ENCODE results near the gene EHMT2.

EHMT2 gene

GRCh38 chr6:31892821-31893220 is 4.7 kb downstream of the EHMT2 start:
- Histone ChIP-seq H3K27me3 (ENCODE audit: control insufficient read depth, insufficient read depth, low read length, poor library complexity, severe bottlenecking) (no peaks in the 10 kb centered on the region), H3K36me3 (ENCODE audit: control insufficient read depth, insufficient read depth, low read length) (peaks cover 77% of the 10 kb centered on the region), H3K4me1 (ENCODE audit: control insufficient read depth, insufficient read depth, low read length) (peaks cover 8% of the 10 kb centered on the region), H3K4me3 (ENCODE audit: insufficient read depth, low read depth, low read length) (no peak overlapping the region), H3K9me3 (ENCODE audit: control insufficient read depth, low read length) (no peaks in the 10 kb centered on the region), H3K27ac (ENCODE audit: insufficient read depth, low read depth, low read length, poor library complexity, severe bottlenecking) (no peak overlapping the region)
- WGBS, 2 experiments: 93% methylated on average over 6 of the region's 6 CpGs

- peaks cover 88% of the 10 kb centered on the region for H3K36me3 ChIP-seq (ENCODE audit: control insufficient read depth, insufficient read depth, low read length)
- H3K27ac ChIP-seq (ENCODE audit: insufficient read depth, low read depth, low read length, poor library complexity, severe bottlenecking): no peak overlapping the region
- H3K9me3 ChIP-seq (ENCODE audit: control insufficient read depth, low read length): no peaks in the 10 kb centered on the region
- H3K27me3 ChIP-seq (ENCODE audit: control insufficient read depth, insufficient read depth, low read length, poor library complexity, severe bottlenecking): no peaks in the 10 kb centered on the region
- no peak overlapping the region for H3K4me3 ChIP-seq (ENCODE audit: insufficient read depth, low read depth, low read length)
- no peaks in the 10 kb centered on the region for H3K4me1 ChIP-seq (ENCODE audit: control insufficient read depth, insufficient read depth, low read length)
- WGBS, 2 experiments: 95 to 99% methylated on average over 3 of the region's 3 CpGs
Measured at GRCh38 chr6:31889331-31889972, 8.0 kb downstream of the EHMT2 start.

DNA sequence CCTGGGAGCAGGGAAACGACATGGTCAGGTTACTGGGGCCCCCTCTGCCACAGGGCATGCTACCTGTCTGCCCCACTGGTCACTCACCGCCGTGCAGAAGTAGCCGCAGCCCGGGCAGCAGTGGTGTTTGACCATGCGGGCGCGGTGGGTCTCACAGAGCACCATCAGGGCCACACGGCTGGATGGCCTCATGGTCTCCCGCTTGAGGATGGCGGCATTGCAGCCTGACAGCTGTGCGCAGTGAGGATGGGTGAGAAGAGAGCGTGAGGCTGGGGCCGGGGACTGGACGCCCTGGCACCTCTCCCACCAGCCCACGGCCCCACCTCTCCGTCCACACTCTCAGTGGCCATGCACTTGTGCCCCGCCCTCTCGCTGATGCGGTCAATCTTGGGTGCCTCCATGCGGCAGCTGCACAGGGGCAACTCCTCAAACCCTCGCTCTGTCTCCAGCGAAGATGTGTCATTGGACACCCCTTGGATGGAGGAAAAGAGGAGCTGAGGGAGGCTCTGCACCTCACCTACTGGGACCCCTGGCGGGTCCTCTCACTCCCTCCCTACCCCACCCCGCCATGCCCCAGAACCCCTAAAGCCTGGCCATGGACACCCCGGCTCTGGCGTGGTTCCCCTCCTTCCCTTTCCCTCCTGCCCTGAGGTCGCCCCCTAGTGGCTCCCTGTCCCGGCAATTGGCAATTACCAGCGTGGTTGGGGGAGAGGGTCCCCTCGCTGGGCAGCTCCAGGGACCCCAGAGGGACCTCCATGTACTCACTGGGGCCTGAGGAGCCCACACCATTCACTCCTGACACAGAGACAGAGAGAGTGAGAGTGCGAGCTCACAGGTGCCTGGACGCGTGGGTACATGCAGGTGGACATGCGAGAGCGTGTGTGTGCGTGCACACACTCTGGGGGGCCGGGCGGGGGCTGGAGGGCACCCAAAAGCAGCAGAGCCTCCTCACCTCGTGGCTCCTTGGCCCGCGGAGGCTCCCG is 8.9 kb downstream of the EHMT2 start:
- peaks cover 88% of the 10 kb centered on the region for H3K36me3 ChIP-seq (ENCODE audit: control insufficient read depth, insufficient read depth, low read length)
- no peaks in the 10 kb centered on the region for H3K4me1 ChIP-seq (ENCODE audit: control insufficient read depth, insufficient read depth, low read length)
- H3K27me3 ChIP-seq (ENCODE audit: control insufficient read depth, insufficient read depth, low read length, poor library complexity, severe bottlenecking): no peaks in the 10 kb centered on the region
- H3K9me3 ChIP-seq (ENCODE audit: control insufficient read depth, low read length): no peaks in the 10 kb centered on the region
- no peak overlapping the region for H3K4me3 ChIP-seq (ENCODE audit: insufficient read depth, low read depth, low read length)
- H3K27ac ChIP-seq (ENCODE audit: insufficient read depth, low read depth, low read length, poor library complexity, severe bottlenecking): no peak overlapping the region
- WGBS, 2 experiments: 92% methylated on average over 43 of the region's 43 CpGs

DNA sequence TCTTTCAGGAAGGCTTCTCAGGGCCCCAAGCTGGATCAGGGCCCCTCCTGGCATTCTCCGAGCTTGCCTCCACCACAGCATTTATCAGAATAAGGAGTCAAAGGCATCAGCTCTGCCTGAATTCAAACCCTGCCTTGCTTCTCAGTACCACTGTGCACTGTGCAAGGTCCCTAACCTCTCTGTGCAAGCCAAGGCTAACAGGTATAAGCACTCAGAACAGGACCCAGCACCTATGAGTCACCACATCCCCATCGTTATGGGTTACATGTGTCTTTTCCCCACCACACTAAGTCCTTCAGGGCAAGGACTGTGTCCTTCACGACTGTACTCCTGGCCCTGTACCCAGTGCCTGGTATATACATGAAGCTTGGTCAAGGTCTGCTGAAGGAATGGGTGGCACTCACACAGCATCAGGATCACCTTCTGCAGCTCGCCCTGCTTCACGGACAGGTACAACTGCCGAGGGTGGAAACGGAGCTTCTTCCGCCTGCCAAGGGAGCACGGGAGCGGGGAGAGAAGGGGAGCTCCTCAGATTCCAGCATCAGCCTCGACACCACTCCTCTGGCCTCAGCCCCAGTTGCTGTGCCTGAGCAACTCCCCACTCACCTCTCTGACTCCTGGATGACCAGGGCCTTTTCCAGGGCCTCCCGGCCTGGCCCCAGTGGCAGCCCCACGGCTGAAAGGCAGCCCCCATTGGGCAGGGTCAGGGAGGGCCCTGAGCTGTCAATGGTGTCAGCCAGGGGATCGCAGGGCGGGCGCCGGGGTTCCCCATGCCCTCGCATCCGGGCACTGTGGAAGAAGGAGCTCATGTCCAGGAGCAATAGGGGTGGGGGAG is 10.1 kb downstream of the EHMT2 start:
- Histone ChIP-seq H3K27me3 (ENCODE audit: control insufficient read depth, insufficient read depth, low read length, poor library complexity, severe bottlenecking) (no peaks in the 10 kb centered on the region), H3K4me1 (ENCODE audit: control insufficient read depth, insufficient read depth, low read length) (no peaks in the 10 kb centered on the region), H3K27ac (ENCODE audit: insufficient read depth, low read depth, low read length, poor library complexity, severe bottlenecking) (no peak overlapping the region), H3K4me3 (ENCODE audit: insufficient read depth, low read depth, low read length) (no peak overlapping the region), H3K9me3 (ENCODE audit: control insufficient read depth, low read length) (no peaks in the 10 kb centered on the region), H3K36me3 (ENCODE audit: control insufficient read depth, insufficient read depth, low read length) (peaks cover 84% of the 10 kb centered on the region)
- 95 to 97% methylated on average over 19 of the region's 19 CpGs for WGBS, 2 experiments

- Histone ChIP-seq H3K4me3 (ENCODE audit: insufficient read depth, low read depth, low read length) (no peak overlapping the region), H3K9me3 (ENCODE audit: control insufficient read depth, low read length) (no peaks in the 10 kb centered on the region), H3K36me3 (ENCODE audit: control insufficient read depth, insufficient read depth, low read length) (peaks cover 78% of the 10 kb centered on the region), H3K27me3 (ENCODE audit: control insufficient read depth, insufficient read depth, low read length, poor library complexity, severe bottlenecking) (no peaks in the 10 kb centered on the region), H3K27ac (ENCODE audit: insufficient read depth, low read depth, low read length, poor library complexity, severe bottlenecking) (no peak overlapping the region), H3K4me1 (ENCODE audit: control insufficient read depth, insufficient read depth, low read length) (no peaks in the 10 kb centered on the region)
- 97% methylated on average over 18 of the region's 18 CpGs for WGBS, 2 experiments
Measured at GRCh38 chr6:31886541-31886991, 10.9 kb downstream of the EHMT2 start.

DNA sequence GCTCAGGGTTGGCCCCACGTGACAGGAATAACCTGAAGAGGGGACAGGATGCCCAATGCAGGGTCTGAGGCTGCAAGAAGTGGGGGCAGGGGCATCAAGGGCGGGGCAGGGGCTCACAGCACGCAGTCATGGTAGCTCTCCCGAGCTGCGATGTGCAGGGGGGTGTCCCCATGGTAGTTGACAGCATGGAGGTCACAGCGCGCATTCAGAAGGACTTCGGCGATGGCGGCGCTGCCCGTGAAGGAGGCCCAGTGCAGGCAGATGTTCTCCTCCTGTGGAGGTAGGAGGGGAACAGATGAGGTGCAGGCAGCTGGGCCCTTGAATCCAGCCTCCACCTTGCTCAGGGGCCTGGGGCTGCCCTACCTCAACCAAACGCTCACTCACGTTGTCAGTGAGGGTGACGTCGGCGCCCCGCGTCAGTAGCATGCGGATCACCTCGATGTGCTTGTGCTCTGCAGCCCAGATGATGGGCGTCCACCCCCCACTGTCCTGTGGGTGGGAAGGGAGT is 12.9 kb downstream of the EHMT2 start:
- no peaks in the 10 kb centered on the region for H3K9me3 ChIP-seq (ENCODE audit: control insufficient read depth, low read length)
- H3K27ac ChIP-seq (ENCODE audit: insufficient read depth, low read depth, low read length, poor library complexity, severe bottlenecking): no peak overlapping the region
- H3K4me3 ChIP-seq (ENCODE audit: insufficient read depth, low read depth, low read length): no peak overlapping the region
- no peaks in the 10 kb centered on the region for H3K27me3 ChIP-seq (ENCODE audit: control insufficient read depth, insufficient read depth, low read length, poor library complexity, severe bottlenecking)
- H3K36me3 ChIP-seq (ENCODE audit: control insufficient read depth, insufficient read depth, low read length): peaks cover 75% of the 10 kb centered on the region
- no peaks in the 10 kb centered on the region for H3K4me1 ChIP-seq (ENCODE audit: control insufficient read depth, insufficient read depth, low read length)
- WGBS, 2 experiments: 96 to 97% methylated on average over 22 of the region's 22 CpGs

GRCh38 chr6:31883676-31884075 is 13.8 kb downstream of the EHMT2 start:
- peaks cover 67% of the 10 kb centered on the region for H3K36me3 ChIP-seq (ENCODE audit: control insufficient read depth, insufficient read depth, low read length)
- no peak overlapping the region for H3K27ac ChIP-seq (ENCODE audit: insufficient read depth, low read depth, low read length, poor library complexity, severe bottlenecking)
- no peak overlapping the region for H3K4me3 ChIP-seq (ENCODE audit: insufficient read depth, low read depth, low read length)
- H3K4me1 ChIP-seq (ENCODE audit: control insufficient read depth, insufficient read depth, low read length): no peaks in the 10 kb centered on the region
- 95% methylated on average over 12 of the region's 12 CpGs for WGBS, 2 experiments
- no peaks in the 10 kb centered on the region for H3K9me3 ChIP-seq (ENCODE audit: control insufficient read depth, low read length)
- H3K27me3 ChIP-seq (ENCODE audit: control insufficient read depth, insufficient read depth, low read length, poor library complexity, severe bottlenecking): no peaks in the 10 kb centered on the region

- Histone ChIP-seq H3K4me1 (ENCODE audit: control insufficient read depth, insufficient read depth, low read length) (no peaks in the 10 kb centered on the region), H3K36me3 (ENCODE audit: control insufficient read depth, insufficient read depth, low read length) (peaks cover 54% of the 10 kb centered on the region), H3K27me3 (ENCODE audit: control insufficient read depth, insufficient read depth, low read length, poor library complexity, severe bottlenecking) (no peaks in the 10 kb centered on the region), H3K9me3 (ENCODE audit: control insufficient read depth, low read length) (no peaks in the 10 kb centered on the region), H3K27ac (ENCODE audit: insufficient read depth, low read depth, low read length, poor library complexity, severe bottlenecking) (no peak overlapping the region), H3K4me3 (ENCODE audit: insufficient read depth, low read depth, low read length) (no peak overlapping the region)
- 94 to 95% methylated on average over 6 of the region's 6 CpGs for WGBS, 2 experiments
Measured at GRCh38 chr6:31882344-31882743, 15.2 kb downstream of the EHMT2 start.

DNA sequence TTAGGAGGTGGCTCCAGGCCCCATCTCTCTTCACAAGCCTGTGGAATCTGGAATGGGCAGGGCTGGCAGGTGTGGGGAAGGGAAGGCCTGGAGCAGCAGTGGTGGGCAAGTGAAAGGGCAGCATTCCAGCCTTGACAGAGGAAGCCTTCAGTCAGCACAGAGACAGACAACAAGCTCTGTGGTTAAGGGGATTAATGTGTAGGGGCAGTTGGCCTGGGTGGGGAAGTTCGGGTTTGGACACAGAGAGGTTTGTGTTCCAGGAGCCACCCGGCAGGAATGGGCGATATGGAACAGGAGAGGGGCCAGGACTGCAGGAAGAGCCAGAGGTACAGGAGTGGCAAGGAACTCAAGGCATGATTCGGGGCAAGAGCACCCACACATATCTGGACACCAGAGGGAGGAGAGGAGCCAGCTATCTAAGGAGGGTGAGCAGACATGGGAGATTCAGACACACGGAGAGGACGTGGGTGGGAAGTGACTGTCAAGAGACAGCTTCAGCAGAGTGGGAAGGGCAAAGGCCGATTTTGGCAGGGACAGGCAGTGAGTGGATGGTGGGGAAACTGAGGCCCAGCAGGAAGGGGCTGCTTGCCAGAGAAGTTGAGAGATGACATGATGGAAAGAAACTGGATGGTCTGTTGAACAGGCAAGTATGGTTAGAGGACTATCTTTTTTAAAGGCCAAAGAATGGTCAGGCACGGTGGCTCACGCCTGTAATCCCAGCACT is 16.2 kb downstream of the EHMT2 start:
- H3K4me3 ChIP-seq (ENCODE audit: insufficient read depth, low read depth, low read length): no peak overlapping the region
- peaks cover 44% of the 10 kb centered on the region for H3K36me3 ChIP-seq (ENCODE audit: control insufficient read depth, insufficient read depth, low read length)
- no peaks in the 10 kb centered on the region for H3K9me3 ChIP-seq (ENCODE audit: control insufficient read depth, low read length)
- H3K4me1 ChIP-seq (ENCODE audit: control insufficient read depth, insufficient read depth, low read length): no peaks in the 10 kb centered on the region
- 93 to 95% methylated on average over 9 of the region's 9 CpGs for WGBS, 2 experiments
- no peak overlapping the region for H3K27ac ChIP-seq (ENCODE audit: insufficient read depth, low read depth, low read length, poor library complexity, severe bottlenecking)
- H3K27me3 ChIP-seq (ENCODE audit: control insufficient read depth, insufficient read depth, low read length, poor library complexity, severe bottlenecking): no peaks in the 10 kb centered on the region
